VCaP (cell line): ENCODE results near the gene SLC12A3.

Experiments used
- H3K27ac ChIP-seq: fragments of 450-650 bp; 2 replicates; pipeline ENCODE4 v1.5.1; 2017
- CTCF ChIP-seq: fragments of 450-650 bp; conservative IDR thresholded peaks from 2 replicates; pipeline ENCODE4 v1.5.1; 2017; ENCODE audit warnings: mild to moderate bottlenecking, moderate library complexity

SLC12A3 gene

GRCh38 chr16:56945847-56946527 is 81.0 kb downstream of the SLC12A3 start:
- H3K27ac ChIP-seq = no peak overlapping the region
- TF ChIP-seq CTCF = no peak

GRCh38 chr16:56946767-56947603 is 82.0 kb downstream of the SLC12A3 start:
- no peak overlapping the region for H3K27ac ChIP-seq
- TF ChIP-seq CTCF = no peak

GRCh38 chr16:56947604-56947995 is 82.6 kb downstream of the SLC12A3 start:
- no peak overlapping the region for H3K27ac ChIP-seq

GRCh38 chr16:56948234-56948633 is 83.2 kb downstream of the SLC12A3 start:
- no peak for TF ChIP-seq CTCF
- no peak overlapping the region for H3K27ac ChIP-seq

More at GRCh38 chr16:56947604-56947995, 82.6 kb downstream of the SLC12A3 start:
- TF ChIP-seq CTCF = no peak

GRCh38 chr16:56950051-56950450 is 85.0 kb downstream of the SLC12A3 start:
- no peak overlapping the region for H3K27ac ChIP-seq

GRCh38 chr16:56950455-56950854 is 85.4 kb downstream of the SLC12A3 start:
- TF ChIP-seq CTCF = no peak
- no peak overlapping the region for H3K27ac ChIP-seq

More at GRCh38 chr16:56950051-56950450, 85.0 kb downstream of the SLC12A3 start:
- TF ChIP-seq CTCF = no peak
